Central memory CD8-positive, alpha-beta T cell (primary cell): ENCODE data around the gene PDE4D.

Experiments used
- ATAC-seq: fragments of 150-1000 bp; cut with Tn5 transposase; replicated peaks from 2 replicates; pipeline ENCODE4 v1.10.0; 2022; ENCODE audit warnings: mild to moderate bottlenecking, moderate FRiP score, moderate number of reproducible peaks; ENCODE audit not compliant: poor library complexity, severe bottlenecking; ENCODE audit errors: extremely low read depth
- DNase-seq, 2 donors: peaks; one replicate each; pipeline ENCODE4 v3.0.0; 2021; ENCODE audit warnings: low spot score in 2 of 2
- H3K27ac Mint-ChIP-seq: one replicate; pipeline ENCODE4 v1.8.0; 2022; ENCODE audit warnings: low read depth, mild to moderate bottlenecking, moderate library complexity, mixed read lengths
- H3K27me3 Mint-ChIP-seq: one replicate; pipeline ENCODE4 v1.8.0; 2022; ENCODE audit warnings: mixed read lengths
- H3K36me3 Mint-ChIP-seq: one replicate; pipeline ENCODE4 v1.8.0; 2022; ENCODE audit warnings: mild to moderate bottlenecking, moderate library complexity, mixed read lengths; ENCODE audit not compliant: insufficient read depth
- H3K4me1 Mint-ChIP-seq: one replicate; pipeline ENCODE4 v1.8.0; 2022; ENCODE audit warnings: mixed read lengths
- H3K4me3 Mint-ChIP-seq: one replicate; pipeline ENCODE4 v1.8.0; 2022; ENCODE audit warnings: mild to moderate bottlenecking, moderate library complexity, mixed read lengths
- H3K9me3 Mint-ChIP-seq: one replicate; pipeline ENCODE4 v1.8.0; 2022; ENCODE audit warnings: mixed read lengths

Gene PDE4D

GRCh38 chr5:59246145-59246869 lies 647.2 kb downstream of the PDE4D start:
- ATAC-seq (no peak), DNase-seq (no peak)
- H3K9me3 Mint-ChIP-seq, result no peaks in the 10 kb centered on the region
- H3K4me3 Mint-ChIP-seq, result no peak overlapping the region
- no peaks in the 10 kb centered on the region for H3K36me3 Mint-ChIP-seq
- H3K27me3 Mint-ChIP-seq, result peaks cover 32% of the 10 kb centered on the region
- no peaks in the 10 kb centered on the region for H3K4me1 Mint-ChIP-seq
- no peak overlapping the region for H3K27ac Mint-ChIP-seq

- no peak overlapping the region for H3K4me3 Mint-ChIP-seq
- no peaks in the 10 kb centered on the region for H3K9me3 Mint-ChIP-seq
- peaks cover 21% of the 10 kb centered on the region for H3K27me3 Mint-ChIP-seq
- H3K27ac Mint-ChIP-seq, result no peak overlapping the region
- no peaks in the 10 kb centered on the region for H3K4me1 Mint-ChIP-seq
- no peak for DNase-seq
- H3K36me3 Mint-ChIP-seq, result no peaks in the 10 kb centered on the region
- ATAC-seq, result no peak
Observed at GRCh38 chr5:59245198-59245597, 648.3 kb downstream of the PDE4D start.

- Mint-ChIP-seq H3K36me3 (no peaks in the 10 kb centered on the region), H3K9me3 (no peaks in the 10 kb centered on the region), H3K4me1 (no peaks in the 10 kb centered on the region), H3K4me3 (no peak overlapping the region), H3K27me3 (peaks cover 19% of the 10 kb centered on the region), H3K27ac (no peak overlapping the region)
- DNase-seq, result no peak
- no peak for ATAC-seq
Observed at GRCh38 chr5:59241552-59241951, 652.0 kb downstream of the PDE4D start.

- no peak for ATAC-seq
- Mint-ChIP-seq H3K27ac (no peak overlapping the region), H3K36me3 (no peaks in the 10 kb centered on the region), H3K27me3 (peaks cover 23% of the 10 kb centered on the region), H3K4me3 (no peak overlapping the region), H3K9me3 (no peaks in the 10 kb centered on the region), H3K4me1 (no peaks in the 10 kb centered on the region)
- no peak for DNase-seq
Observed at GRCh38 chr5:59241119-59241518, 652.4 kb downstream of the PDE4D start.

GRCh38 chr5:59238126-59238902 lies 655.2 kb downstream of the PDE4D start:
- Mint-ChIP-seq H3K4me1 (no peaks in the 10 kb centered on the region), H3K27me3 (peaks cover 24% of the 10 kb centered on the region), H3K9me3 (no peaks in the 10 kb centered on the region), H3K4me3 (no peak overlapping the region), H3K27ac (no peak overlapping the region), H3K36me3 (no peaks in the 10 kb centered on the region)
- no peak for ATAC-seq
- no peak for DNase-seq

- H3K4me3 Mint-ChIP-seq, result no peak overlapping the region
Observed at GRCh38 chr5:59236986-59237385, 656.5 kb downstream of the PDE4D start.

GRCh38 chr5:59236448-59236847 lies 657.1 kb downstream of the PDE4D start:
- no peak for ATAC-seq

More at GRCh38 chr5:59236986-59237385, 656.5 kb downstream of the PDE4D start:
- H3K9me3 Mint-ChIP-seq, result no peaks in the 10 kb centered on the region
- no peak for DNase-seq
- no peaks in the 10 kb centered on the region for H3K4me1 Mint-ChIP-seq
- no peak for ATAC-seq
- no peak overlapping the region for H3K27ac Mint-ChIP-seq
- H3K36me3 Mint-ChIP-seq, result no peaks in the 10 kb centered on the region
- peaks cover 28% of the 10 kb centered on the region for H3K27me3 Mint-ChIP-seq

GRCh38 chr5:59234236-59234635 lies 659.3 kb downstream of the PDE4D start:
- ATAC-seq (no peak), DNase-seq (no peak)
- Mint-ChIP-seq H3K27me3 (peaks cover 32% of the 10 kb centered on the region), H3K36me3 (no peaks in the 10 kb centered on the region), H3K4me1 (no peaks in the 10 kb centered on the region), H3K27ac (no peak overlapping the region), H3K4me3 (no peak overlapping the region), H3K9me3 (no peaks in the 10 kb centered on the region)

More at GRCh38 chr5:59236448-59236847, 657.1 kb downstream of the PDE4D start:
- Mint-ChIP-seq H3K27me3 (peaks cover 32% of the 10 kb centered on the region), H3K9me3 (no peaks in the 10 kb centered on the region), H3K36me3 (no peaks in the 10 kb centered on the region), H3K4me3 (no peak overlapping the region), H3K4me1 (no peaks in the 10 kb centered on the region), H3K27ac (no peak overlapping the region)
- no peak for DNase-seq

- H3K27me3 Mint-ChIP-seq, result peaks cover 35% of the 10 kb centered on the region
- no peak for DNase-seq
- ATAC-seq, result no peak
- H3K9me3 Mint-ChIP-seq, result no peaks in the 10 kb centered on the region
- H3K4me3 Mint-ChIP-seq, result no peak overlapping the region
- no peaks in the 10 kb centered on the region for H3K36me3 Mint-ChIP-seq
- no peak overlapping the region for H3K27ac Mint-ChIP-seq
- no peaks in the 10 kb centered on the region for H3K4me1 Mint-ChIP-seq
Observed at GRCh38 chr5:59231221-59231931, 662.1 kb downstream of the PDE4D start.

- no peaks in the 10 kb centered on the region for H3K4me1 Mint-ChIP-seq
- ATAC-seq, result no peak
Observed at GRCh38 chr5:59222687-59223511, 670.6 kb downstream of the PDE4D start.

GRCh38 chr5:59221769-59222168 lies 671.8 kb downstream of the PDE4D start:
- ATAC-seq (no peak), DNase-seq (no peak)
- H3K27me3 Mint-ChIP-seq, result peaks cover 33% of the 10 kb centered on the region
- H3K36me3 Mint-ChIP-seq, result no peaks in the 10 kb centered on the region
- H3K9me3 Mint-ChIP-seq, result no peaks in the 10 kb centered on the region
- no peaks in the 10 kb centered on the region for H3K4me1 Mint-ChIP-seq
- no peak overlapping the region for H3K4me3 Mint-ChIP-seq
- no peak overlapping the region for H3K27ac Mint-ChIP-seq

More at GRCh38 chr5:59222687-59223511, 670.6 kb downstream of the PDE4D start:
- H3K36me3 Mint-ChIP-seq, result no peaks in the 10 kb centered on the region
- H3K9me3 Mint-ChIP-seq, result no peaks in the 10 kb centered on the region
- no peak for DNase-seq
- H3K27ac Mint-ChIP-seq, result no peak overlapping the region
- peaks cover 37% of the 10 kb centered on the region for H3K27me3 Mint-ChIP-seq
- H3K4me3 Mint-ChIP-seq, result no peak overlapping the region

- DNase-seq (no peak), ATAC-seq (no peak)
- no peak overlapping the region for H3K4me3 Mint-ChIP-seq
- peaks cover 45% of the 10 kb centered on the region for H3K27me3 Mint-ChIP-seq
- no peaks in the 10 kb centered on the region for H3K36me3 Mint-ChIP-seq
- no peaks in the 10 kb centered on the region for H3K4me1 Mint-ChIP-seq
- no peak overlapping the region for H3K27ac Mint-ChIP-seq
- H3K9me3 Mint-ChIP-seq, result no peaks in the 10 kb centered on the region
Observed at GRCh38 chr5:59218424-59219045, 675.0 kb downstream of the PDE4D start.
